GM19463 (cell line): ENCODE data around the gene CACNB2.
A peak's percentile ranks its signal among the peaks of the same experiment; 100 is the strongest.

ENCODE experiments used
- ATAC-seq: cut with Tn5 transposase; IDR thresholded peaks from one replicate; pipeline ENCODE4 v1.9.1; 2021; ENCODE audit warnings: mild to moderate bottlenecking, moderate library complexity; ENCODE audit not compliant: unreplicated experiment

The CACNB2 gene

DNA sequence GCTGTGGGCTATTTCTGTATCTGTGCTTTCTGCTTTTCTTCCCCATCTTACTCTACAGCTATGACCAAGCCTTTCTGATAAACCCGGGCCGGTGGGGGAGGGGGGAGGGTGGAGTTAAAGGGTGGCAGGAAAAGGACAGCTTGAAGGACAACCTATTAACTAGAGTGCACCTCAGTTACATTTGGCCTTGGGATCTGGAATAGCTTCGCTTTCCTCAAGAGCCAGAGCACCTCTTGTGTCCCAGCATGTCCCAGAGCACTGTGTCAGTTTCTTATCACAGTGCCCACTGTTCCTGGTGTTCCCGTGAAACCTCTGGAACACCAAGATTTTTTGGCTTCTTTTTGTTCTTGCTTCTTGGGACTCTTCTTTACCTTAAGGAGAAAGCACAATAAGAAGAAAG, 350.5 kb downstream of the CACNB2 start:
- no peak for ATAC-seq

- ATAC-seq: no peak
These were observed 357.7 kb downstream of the CACNB2 start for GRCh38 chr10:18497806-18498369.

DNA sequence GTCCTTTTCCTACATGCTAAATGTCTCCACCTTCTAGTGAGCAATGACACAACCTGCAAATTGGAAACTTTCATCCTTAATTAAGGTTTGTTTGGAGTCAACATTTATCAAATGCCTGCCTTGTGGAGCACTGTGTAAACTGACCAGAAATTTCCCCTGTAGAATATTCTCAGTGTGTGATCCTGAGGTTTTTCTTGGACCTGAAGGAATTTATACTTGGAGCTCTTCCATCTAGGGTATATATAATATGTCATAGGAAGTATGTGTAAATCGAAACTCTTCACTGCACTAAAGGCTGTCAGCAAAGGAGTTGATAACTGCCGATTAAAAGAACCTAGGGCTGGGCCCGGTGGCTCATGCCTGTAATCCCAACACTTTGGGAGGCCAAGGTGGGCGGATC, 358.8 kb downstream of the CACNB2 start:
- no peak for ATAC-seq

GRCh38 chr10:18500576-18500975, 360.4 kb downstream of the CACNB2 start:
- ATAC-seq: peak; percentile 5

- ATAC-seq: peak; percentile 98
These were observed 361.0 kb downstream of the CACNB2 start for GRCh38 chr10:18501198-18501597.

GRCh38 chr10:18501629-18502028, 361.4 kb downstream of the CACNB2 start:
- no peak for ATAC-seq

DNA sequence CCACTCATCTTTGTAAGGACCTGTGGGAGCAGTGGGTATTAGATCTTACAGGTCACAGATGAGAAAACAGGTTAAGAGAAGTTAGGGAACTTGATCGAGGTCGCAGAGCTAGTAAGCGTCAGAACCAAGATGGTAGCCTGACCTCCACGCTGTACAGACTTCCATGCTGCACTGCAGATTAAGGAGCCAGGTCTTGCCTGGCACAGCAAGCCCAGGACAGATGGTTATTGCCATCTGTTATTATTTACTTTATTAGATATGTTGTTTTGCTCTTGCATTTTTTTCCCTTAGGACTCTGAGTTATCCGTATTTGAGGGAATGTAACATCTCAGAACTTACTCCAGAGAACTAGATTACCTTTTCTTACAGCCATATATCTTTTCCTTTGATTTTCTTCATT, 363.9 kb downstream of the CACNB2 start:
- no peak for ATAC-seq

- ATAC-seq: no peak
These were observed 365.4 kb downstream of the CACNB2 start for GRCh38 chr10:18505456-18506118.

DNA sequence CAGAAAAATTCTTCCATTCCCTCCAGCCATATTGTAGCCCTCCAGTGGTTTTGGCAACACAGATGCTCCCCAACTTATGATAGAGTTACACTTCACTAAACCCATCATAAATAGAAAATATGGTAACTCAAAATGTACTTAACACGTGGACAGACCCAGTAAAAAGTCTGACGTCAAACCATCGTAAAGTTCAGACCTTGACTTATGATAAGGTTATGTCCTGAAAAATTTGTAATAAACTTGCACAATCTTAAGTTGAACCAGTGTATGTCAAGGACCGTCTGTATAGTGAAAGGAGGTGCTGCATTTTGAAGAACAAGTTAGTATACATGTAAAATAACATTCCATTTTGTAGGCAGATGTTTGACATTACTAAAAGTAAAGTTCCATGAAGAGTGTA, 368.4 kb downstream of the CACNB2 start:
- ATAC-seq: no peak

DNA sequence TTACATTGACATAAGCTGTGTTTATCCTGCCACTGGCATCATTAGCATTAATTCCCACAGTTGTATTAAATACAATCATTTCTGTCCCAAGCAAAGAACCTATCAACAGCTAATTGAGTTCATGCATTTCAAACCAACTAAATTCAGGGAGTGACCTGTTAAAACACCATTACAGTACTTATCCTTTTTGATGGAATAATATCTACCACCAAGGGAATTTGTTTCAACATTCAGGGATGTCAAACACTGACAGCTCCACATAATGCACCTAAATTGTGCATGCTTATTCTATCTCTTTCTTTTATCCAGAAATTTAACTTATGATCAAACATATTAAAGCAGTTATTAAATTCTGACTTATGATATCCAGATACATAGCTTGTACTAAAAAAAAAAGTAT, 374.3 kb downstream of the CACNB2 start:
- no peak for ATAC-seq

- ATAC-seq: no peak
These were observed 376.6 kb downstream of the CACNB2 start for GRCh38 chr10:18516851-18517250.

- no peak for ATAC-seq
These were observed 382.8 kb downstream of the CACNB2 start for GRCh38 chr10:18523025-18523424.

GRCh38 chr10:18523858-18524257, 383.6 kb downstream of the CACNB2 start:
- no peak for ATAC-seq

GRCh38 chr10:18527687-18528086, 387.5 kb downstream of the CACNB2 start:
- no peak for ATAC-seq

GRCh38 chr10:18528292-18528691, 388.1 kb downstream of the CACNB2 start:
- ATAC-seq: no peak

GRCh38 chr10:18532881-18533535, 392.8 kb downstream of the CACNB2 start:
- no peak for ATAC-seq

DNA sequence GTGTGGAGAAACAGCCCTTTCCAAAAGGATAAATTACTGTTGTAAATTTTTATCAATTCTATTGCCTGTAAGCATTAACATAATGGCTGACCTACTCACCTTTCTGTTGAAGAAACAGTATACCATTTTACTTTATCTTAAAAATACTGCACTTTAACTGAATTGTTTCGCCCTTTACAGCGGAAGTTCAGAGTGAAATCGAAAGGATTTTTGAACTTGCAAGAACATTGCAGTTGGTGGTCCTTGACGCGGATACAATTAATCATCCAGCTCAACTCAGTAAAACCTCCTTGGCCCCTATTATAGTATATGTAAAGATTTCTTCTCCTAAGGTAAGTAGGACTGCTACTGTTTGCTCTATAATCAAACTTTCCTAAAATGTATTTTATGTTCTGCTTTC, 393.7 kb downstream of the CACNB2 start:
- ATAC-seq: no peak

DNA sequence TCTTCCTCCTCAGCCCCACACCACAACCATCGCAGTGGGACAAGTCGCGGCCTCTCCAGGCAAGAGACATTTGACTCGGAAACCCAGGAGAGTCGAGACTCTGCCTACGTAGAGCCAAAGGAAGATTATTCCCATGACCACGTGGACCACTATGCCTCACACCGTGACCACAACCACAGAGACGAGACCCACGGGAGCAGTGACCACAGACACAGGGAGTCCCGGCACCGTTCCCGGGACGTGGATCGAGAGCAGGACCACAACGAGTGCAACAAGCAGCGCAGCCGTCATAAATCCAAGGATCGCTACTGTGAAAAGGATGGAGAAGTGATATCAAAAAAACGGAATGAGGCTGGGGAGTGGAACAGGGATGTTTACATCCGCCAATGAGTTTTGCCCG, 399.1 kb downstream of the CACNB2 start:
- ATAC-seq: no peak

DNA sequence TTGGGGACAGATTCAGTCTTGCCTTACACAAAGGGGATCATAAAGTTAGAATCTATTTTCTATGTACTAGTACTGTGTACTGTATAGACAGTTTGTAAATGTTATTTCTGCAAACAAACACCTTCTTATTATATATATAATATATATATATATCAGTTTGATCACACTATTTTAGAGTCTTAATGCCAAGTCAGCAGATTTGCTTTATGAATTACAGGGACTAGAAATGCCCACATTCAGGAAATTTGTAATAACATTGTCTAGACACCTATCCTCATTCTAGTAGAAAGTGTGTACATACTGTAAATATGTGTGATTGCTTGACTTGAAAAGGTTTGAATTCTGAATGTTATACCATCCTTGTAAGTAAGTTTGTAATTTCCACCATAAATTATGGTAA, 400.0 kb downstream of the CACNB2 start:
- ATAC-seq: no peak

DNA sequence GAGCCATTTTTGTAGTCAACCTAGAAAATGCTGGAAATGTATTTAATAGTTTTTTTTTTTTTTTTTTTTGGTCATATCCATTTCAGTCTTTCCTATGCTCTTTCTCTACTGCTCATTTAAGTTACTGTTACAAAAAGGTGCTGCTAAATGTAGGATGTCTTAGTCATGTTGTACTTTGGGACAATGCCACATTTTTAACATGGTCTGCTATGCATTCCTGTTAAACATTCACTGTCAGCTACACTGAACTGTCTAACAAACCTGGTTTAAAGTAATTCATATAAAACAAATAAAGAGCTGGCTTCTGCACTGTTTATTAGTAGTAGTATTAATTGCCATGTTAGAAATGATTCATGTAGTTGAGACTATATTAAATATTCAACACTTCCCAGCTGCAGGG, 402.6 kb downstream of the CACNB2 start:
- no peak for ATAC-seq

- ATAC-seq: no peak
These were observed 405.5 kb downstream of the CACNB2 start for GRCh38 chr10:18545621-18546305.

GRCh38 chr10:18549105-18549504, 408.9 kb downstream of the CACNB2 start:
- ATAC-seq: no peak
